Ovary (tissue), 3 donors: ENCODE data around the gene DIAPH3.

Experiments
- EP300 ChIP-seq: sonication (generic); formaldehyde crosslinking; IDR thresholded peaks from one replicate; pipeline ENCODE4 v1.6.1; 2017; ENCODE audit warnings: antibody characterized with exemption
- POLR2A ChIP-seq: fragments of 450-650 bp; IDR thresholded peaks from one replicate; pipeline ENCODE4 v1.6.1; 2017; ENCODE audit warnings: antibody characterized with exemption, mild to moderate bottlenecking, moderate library complexity
- TF ChIP-seq, protein P1 (sequence below), 3 donors: fragments of 450-650 bp in 2 of 3; fragments of 200-600 bp in 1 of 3; IDR thresholded peaks; one replicate each; pipeline versions ENCODE4 v1.5.1 to v1.8.0; 2016 to 2022; ENCODE audit warnings: antibody characterized with exemption in 3 of 3, mild to moderate bottlenecking in 1 of 3
- donor health status: DM: no; HTN: no; CAD: no.

DNA sequence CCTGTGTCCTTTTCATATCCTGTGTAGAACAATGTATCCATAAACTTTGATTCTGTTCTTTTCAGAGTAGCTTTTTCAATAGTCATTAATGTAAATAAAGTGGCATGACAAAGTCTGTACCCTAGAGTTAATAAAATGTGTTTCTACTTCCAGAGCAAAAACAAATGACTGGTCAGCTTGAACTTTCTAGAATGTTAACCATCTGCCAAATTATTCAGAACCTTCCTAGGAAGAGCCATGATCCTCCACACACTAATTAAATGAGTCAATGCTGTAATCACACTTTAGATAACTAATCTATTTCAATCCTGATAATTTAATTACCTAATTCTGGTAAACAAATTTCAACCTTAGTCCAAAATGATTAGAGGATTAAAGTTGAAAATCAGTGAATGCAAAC lies 73.2 kb downstream of the DIAPH3 start:
- TF ChIP-seq, protein P1, sequence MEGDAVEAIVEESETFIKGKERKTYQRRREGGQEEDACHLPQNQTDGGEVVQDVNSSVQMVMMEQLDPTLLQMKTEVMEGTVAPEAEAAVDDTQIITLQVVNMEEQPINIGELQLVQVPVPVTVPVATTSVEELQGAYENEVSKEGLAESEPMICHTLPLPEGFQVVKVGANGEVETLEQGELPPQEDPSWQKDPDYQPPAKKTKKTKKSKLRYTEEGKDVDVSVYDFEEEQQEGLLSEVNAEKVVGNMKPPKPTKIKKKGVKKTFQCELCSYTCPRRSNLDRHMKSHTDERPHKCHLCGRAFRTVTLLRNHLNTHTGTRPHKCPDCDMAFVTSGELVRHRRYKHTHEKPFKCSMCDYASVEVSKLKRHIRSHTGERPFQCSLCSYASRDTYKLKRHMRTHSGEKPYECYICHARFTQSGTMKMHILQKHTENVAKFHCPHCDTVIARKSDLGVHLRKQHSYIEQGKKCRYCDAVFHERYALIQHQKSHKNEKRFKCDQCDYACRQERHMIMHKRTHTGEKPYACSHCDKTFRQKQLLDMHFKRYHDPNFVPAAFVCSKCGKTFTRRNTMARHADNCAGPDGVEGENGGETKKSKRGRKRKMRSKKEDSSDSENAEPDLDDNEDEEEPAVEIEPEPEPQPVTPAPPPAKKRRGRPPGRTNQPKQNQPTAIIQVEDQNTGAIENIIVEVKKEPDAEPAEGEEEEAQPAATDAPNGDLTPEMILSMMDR (IDR thresholded peaks at IDR 0.05), result no peak
- TF ChIP-seq EP300 (no peak), POLR2A (no peak)
